ENCODE measurements around the gene PIP5KL1. TPM values are rescaled to one million over a fixed set of nuclear protein-coding genes. Genes with fewer than 3 reads are reported as not detected.
A peak's percentile ranks its signal among the peaks of the same experiment; 100 is the strongest.
"Not testable (repeated sequence)": the region's sequence is repeated elsewhere in the genome, so short reads cannot be mapped to it uniquely, and the experiment has no call there.

The PIP5KL1 gene
- total RNA-seq, 1 experiment from 2014 or later: 0.94 TPM

GRCh38 chr9:127893392-127893791 is 37.2 kb downstream of the PIP5KL1 start:
- Histone ChIP-seq H3K4me3 (ENCODE audit: insufficient read depth, low read depth, low read length) (no peak overlapping the region), H3K36me3 (replicated peaks; ENCODE audit: control insufficient read depth, insufficient read depth, low read length) (peaks cover 32% of the 10 kb centered on the region), H3K27me3 (ENCODE audit: control insufficient read depth, insufficient read depth, low read length) (no peaks in the 10 kb centered on the region)
- DNase-seq: no peak

- H3K36me3 ChIP-seq (replicated peaks; ENCODE audit: control insufficient read depth, insufficient read depth, low read length): peaks cover 33% of the 10 kb centered on the region
- H3K27me3 ChIP-seq (ENCODE audit: control insufficient read depth, insufficient read depth, low read length): no peaks in the 10 kb centered on the region
- no peak overlapping the region for H3K4me3 ChIP-seq (ENCODE audit: insufficient read depth, low read depth, low read length)
- DNase-seq: no peak
Observed at GRCh38 chr9:127892831-127893230, 37.7 kb downstream of the PIP5KL1 start.

GRCh38 chr9:127890053-127890452 is 40.5 kb downstream of the PIP5KL1 start:
- no peak for DNase-seq
- Histone ChIP-seq H3K27me3 (ENCODE audit: control insufficient read depth, insufficient read depth, low read length) (no peaks in the 10 kb centered on the region), H3K4me3 (ENCODE audit: insufficient read depth, low read depth, low read length) (no peak overlapping the region), H3K36me3 (replicated peaks; ENCODE audit: control insufficient read depth, insufficient read depth, low read length) (peaks cover 36% of the 10 kb centered on the region)

GRCh38 chr9:127887792-127888191 is 42.8 kb downstream of the PIP5KL1 start:
- peaks cover 17% of the 10 kb centered on the region for H3K36me3 ChIP-seq (replicated peaks; ENCODE audit: control insufficient read depth, insufficient read depth, low read length)
- H3K27me3 ChIP-seq (ENCODE audit: control insufficient read depth, insufficient read depth, low read length): no peaks in the 10 kb centered on the region
- H3K4me3 ChIP-seq (ENCODE audit: insufficient read depth, low read depth, low read length): no peak overlapping the region
- no peak for DNase-seq

- H3K27me3 ChIP-seq (ENCODE audit: control insufficient read depth, insufficient read depth, low read length): no peaks in the 10 kb centered on the region
- peaks cover 17% of the 10 kb centered on the region for H3K36me3 ChIP-seq (replicated peaks; ENCODE audit: control insufficient read depth, insufficient read depth, low read length)
- no peak overlapping the region for H3K4me3 ChIP-seq (ENCODE audit: insufficient read depth, low read depth, low read length)
- peak; percentile 82 for DNase-seq
Observed at GRCh38 chr9:127886401-127886972, 44.1 kb downstream of the PIP5KL1 start.

- Histone ChIP-seq H3K4me3 (ENCODE audit: insufficient read depth, low read depth, low read length) (no peak overlapping the region), H3K27me3 (ENCODE audit: control insufficient read depth, insufficient read depth, low read length) (no peaks in the 10 kb centered on the region), H3K36me3 (replicated peaks; ENCODE audit: control insufficient read depth, insufficient read depth, low read length) (peaks cover 17% of the 10 kb centered on the region)
- DNase-seq: peak; percentile 46
Observed at GRCh38 chr9:127885508-127886281, 44.9 kb downstream of the PIP5KL1 start.

GRCh38 chr9:127884976-127885490 is 45.5 kb downstream of the PIP5KL1 start:
- no peaks in the 10 kb centered on the region for H3K27me3 ChIP-seq (ENCODE audit: control insufficient read depth, insufficient read depth, low read length)
- DNase-seq: peak; percentile 38
- no peak overlapping the region for H3K4me3 ChIP-seq (ENCODE audit: insufficient read depth, low read depth, low read length)
- peaks cover 12% of the 10 kb centered on the region for H3K36me3 ChIP-seq (replicated peaks; ENCODE audit: control insufficient read depth, insufficient read depth, low read length)

- Histone ChIP-seq H3K4me3 (ENCODE audit: insufficient read depth, low read depth, low read length) (no peak overlapping the region), H3K27me3 (ENCODE audit: control insufficient read depth, insufficient read depth, low read length) (no peaks in the 10 kb centered on the region), H3K36me3 (replicated peaks; ENCODE audit: control insufficient read depth, insufficient read depth, low read length) (peaks cover 10% of the 10 kb centered on the region)
- DNase-seq: peak; percentile 60
Observed at GRCh38 chr9:127884427-127884911, 46.1 kb downstream of the PIP5KL1 start.

GRCh38 chr9:127883959-127884358 is 46.6 kb downstream of the PIP5KL1 start:
- Histone ChIP-seq H3K36me3 (replicated peaks; ENCODE audit: control insufficient read depth, insufficient read depth, low read length) (peaks cover 10% of the 10 kb centered on the region), H3K27me3 (ENCODE audit: control insufficient read depth, insufficient read depth, low read length) (no peaks in the 10 kb centered on the region), H3K4me3 (ENCODE audit: insufficient read depth, low read depth, low read length) (no peak overlapping the region)
- no peak for DNase-seq

GRCh38 chr9:127881715-127882114 is 48.9 kb downstream of the PIP5KL1 start:
- not testable (repeated sequence) for H3K36me3 ChIP-seq (replicated peaks; ENCODE audit: control insufficient read depth, insufficient read depth, low read length); DNase-seq; H3K4me3 ChIP-seq (ENCODE audit: insufficient read depth, low read depth, low read length); H3K27me3 ChIP-seq (ENCODE audit: control insufficient read depth, insufficient read depth, low read length)

GRCh38 chr9:127880143-127880542 is 50.4 kb downstream of the PIP5KL1 start:
- H3K36me3 ChIP-seq (replicated peaks; ENCODE audit: control insufficient read depth, insufficient read depth, low read length): no peaks in the 10 kb centered on the region; the same call in 1 of the 2 replicates
- H3K27me3 ChIP-seq (ENCODE audit: control insufficient read depth, insufficient read depth, low read length): peaks cover 1% of the 10 kb centered on the region; the same call in 1 of the 2 replicates
- no peak overlapping the region for H3K4me3 ChIP-seq (ENCODE audit: insufficient read depth, low read depth, low read length)
- DNase-seq: no peak

- DNase-seq: no peak
- peaks cover 1% of the 10 kb centered on the region; the same call in 1 of the 2 replicates for H3K27me3 ChIP-seq (ENCODE audit: control insufficient read depth, insufficient read depth, low read length)
- H3K4me3 ChIP-seq (ENCODE audit: insufficient read depth, low read depth, low read length): no peak overlapping the region
- no peaks in the 10 kb centered on the region for H3K36me3 ChIP-seq (replicated peaks; ENCODE audit: control insufficient read depth, insufficient read depth, low read length)
Observed at GRCh38 chr9:127878652-127879390, 51.8 kb downstream of the PIP5KL1 start.

- peak; percentile 69 for DNase-seq
- Histone ChIP-seq H3K36me3 (replicated peaks; ENCODE audit: control insufficient read depth, insufficient read depth, low read length) (no peaks in the 10 kb centered on the region), H3K27me3 (ENCODE audit: control insufficient read depth, insufficient read depth, low read length) (peaks cover 1% of the 10 kb centered on the region; the same call in 1 of the 2 replicates), H3K4me3 (ENCODE audit: insufficient read depth, low read depth, low read length) (peak overlapping the region; percentile 67)
Observed at GRCh38 chr9:127878001-127878651, 52.5 kb downstream of the PIP5KL1 start.

GRCh38 chr9:127877566-127877998 is 53.0 kb downstream of the PIP5KL1 start, which contains the start of gene AK1:
Gene AK1 (minus strand): TSS chr9:127877675. CDS start chr9:127874617, 3,058 bp downstream.
- DNase-seq: peak; percentile 94
- peaks cover 1% of the 10 kb centered on the region; the same call in 1 of the 2 replicates for H3K27me3 ChIP-seq (ENCODE audit: control insufficient read depth, insufficient read depth, low read length)
- no peaks in the 10 kb centered on the region for H3K36me3 ChIP-seq (replicated peaks; ENCODE audit: control insufficient read depth, insufficient read depth, low read length)
- peak within 1 kb of the TSS; percentile 67 for H3K4me3 ChIP-seq (ENCODE audit: insufficient read depth, low read depth, low read length)
